GM23338 (cell line): ENCODE data around the gene F2. TPM values are rescaled to one million over a fixed set of nuclear protein-coding genes. Genes with fewer than 3 reads are reported as not detected.
A peak's percentile ranks its signal among the peaks of the same experiment; 100 is the strongest.

ENCODE experiments used
- ATAC-seq: fragments of 200-7000 bp; cut with Tn5 transposase; 3 replicates; pipeline ENCODE4 v1.9.1; 2020
- DNase-seq: peaks from one replicate; pipeline ENCODE4 v3.0.0-alpha.2; 2015; ENCODE audit warnings: low spot score
- H2AFZ ChIP-seq: fragments of 200-600 bp; sonication (generic); 2 replicates; pipeline ENCODE4 v1.8.0; 2016; ENCODE audit warnings: antibody characterized with exemption, mild to moderate bottlenecking, moderate library complexity
- H3F3A ChIP-seq: fragments of 200-600 bp; sonication (generic); replicated peaks from 2 replicates; pipeline ENCODE4 v1.8.0; 2017; ENCODE audit warnings: antibody characterized with exemption, mixed run types, low read depth
- H3K27ac ChIP-seq: fragments of 200-600 bp; sonication (generic); 2 replicates; pipeline ENCODE4 v1.6.1; 2016; ENCODE audit warnings: low read depth
- H3K27me3 ChIP-seq: fragments of 200-600 bp; sonication (generic); 2 replicates; pipeline ENCODE4 v1.8.0; 2016; ENCODE audit warnings: mild to moderate bottlenecking, mixed run types, moderate library complexity; ENCODE audit not compliant: insufficient read depth
- H3K36me3 ChIP-seq: fragments of 200-600 bp; sonication (generic); 2 replicates; pipeline ENCODE4 v1.8.0; 2016; ENCODE audit warnings: mild to moderate bottlenecking; ENCODE audit not compliant: insufficient read depth
- H3K4me1 ChIP-seq: fragments of 200-600 bp; sonication (generic); 2 replicates; pipeline ENCODE4 v1.8.0; 2016; ENCODE audit warnings: mild to moderate bottlenecking, moderate library complexity; ENCODE audit not compliant: insufficient read depth
- H3K4me2 ChIP-seq: fragments of 200-600 bp; sonication (generic); 2 replicates; pipeline ENCODE4 v1.7.1; 2017; ENCODE audit warnings: mixed run types
- H3K4me3 ChIP-seq: fragments of 200-600 bp; sonication (generic); 2 replicates; pipeline ENCODE4 v1.6.1; 2016; ENCODE audit warnings: mixed run types
- H3K79me2 ChIP-seq: fragments of 200-600 bp; sonication (generic); replicated peaks from 2 replicates; pipeline ENCODE4 v1.8.0; 2017; ENCODE audit warnings: mild to moderate bottlenecking; ENCODE audit not compliant: insufficient read depth
- H3K9me2 ChIP-seq: fragments of 200-600 bp; sonication (generic); 2 replicates; pipeline ENCODE4 v1.8.0; 2017; ENCODE audit not compliant: insufficient read depth
- H4K20me1 ChIP-seq: fragments of 200-600 bp; sonication (generic); replicated peaks from 2 replicates; pipeline ENCODE4 v1.8.0; 2017; ENCODE audit warnings: mild to moderate bottlenecking; ENCODE audit not compliant: insufficient read depth
- H3K27ac Mint-ChIP-seq: 2 replicates; pipeline ENCODE4 v1.8.0; 2020; ENCODE audit warnings: inconsistent platforms, mild to moderate bottlenecking, moderate library complexity, mixed read lengths
- H3K27me3 Mint-ChIP-seq: 3 replicates; pipeline ENCODE4 v1.8.0; 2022; ENCODE audit warnings: low read depth, mild to moderate bottlenecking, moderate library complexity, mixed read lengths, inconsistent platforms; ENCODE audit not compliant: insufficient read depth, poor library complexity
- H3K36me3 Mint-ChIP-seq: 3 replicates; pipeline ENCODE4 v1.8.0; 2021; ENCODE audit warnings: low read depth, mild to moderate bottlenecking, inconsistent platforms, moderate library complexity, mixed read lengths
- H3K4me1 Mint-ChIP-seq: 3 replicates; pipeline ENCODE4 v1.8.0; 2020; ENCODE audit warnings: mild to moderate bottlenecking, inconsistent platforms, mixed read lengths
- H3K4me3 Mint-ChIP-seq: 3 replicates; pipeline ENCODE4 v1.8.0; 2021; ENCODE audit warnings: moderate library complexity, mild to moderate bottlenecking, inconsistent platforms, mixed read lengths
- H3K9me3 Mint-ChIP-seq: 3 replicates; pipeline ENCODE4 v1.8.0; 2020; ENCODE audit warnings: moderate library complexity, mild to moderate bottlenecking, inconsistent platforms, mixed read lengths
- CTCF ChIP-seq, 2 experiments: fragments of 200-600 bp in 1 of 2; sonication (generic) in 1 of 2; conservative IDR thresholded peaks; 2 replicates each; pipeline versions ENCODE4 v1.5.1 to v1.6.1; 2016 to 2017; ENCODE audit warnings: antibody characterized with exemption in 2 of 2, low read depth in 2 of 2, mild to moderate bottlenecking in 2 of 2, moderate library complexity in 1 of 2
- ETS1 ChIP-seq: IDR thresholded peaks from 2 replicates; pipeline ENCODE4 v1.6.1; 2016; ENCODE audit warnings: antibody characterized with exemption
- EZH2 ChIP-seq: fragments of 200-600 bp; sonication (generic); IDR thresholded peaks from one replicate; pipeline ENCODE4 v1.8.0; 2017; ENCODE audit warnings: antibody characterized with exemption, mild to moderate bottlenecking, low read depth; ENCODE audit not compliant: unreplicated experiment
- EZH2phosphoT487 ChIP-seq: fragments of 200-600 bp; sonication (generic); IDR thresholded peaks from one replicate; pipeline ENCODE4 v1.8.1; 2018; ENCODE audit warnings: antibody characterized with exemption; ENCODE audit not compliant: unreplicated experiment
- JUNB ChIP-seq: IDR thresholded peaks from one replicate; pipeline ENCODE4 v1.6.1; 2016; ENCODE audit warnings: antibody characterized with exemption; ENCODE audit not compliant: unreplicated experiment
- NANOG ChIP-seq: IDR thresholded peaks from 2 replicates; pipeline ENCODE4 v1.6.1; 2016; ENCODE audit warnings: antibody characterized with exemption, borderline replicate concordance
- REST ChIP-seq: IDR thresholded peaks from one replicate; pipeline ENCODE4 v1.6.1; 2018; ENCODE audit warnings: antibody characterized with exemption; ENCODE audit not compliant: unreplicated experiment
- ZNF114 ChIP-seq: fragments of 250-450 bp; sonication (Bioruptor Pico); IDR thresholded peaks from 2 replicates; pipeline ENCODE4 v1.5.0; 2020; ENCODE audit warnings: mild to moderate bottlenecking, moderate library complexity
- ZNF462 ChIP-seq: fragments of 250-450 bp; sonication (Bioruptor Pico); IDR thresholded peaks from 2 replicates; pipeline ENCODE4 v1.5.0; 2020; ENCODE audit warnings: mild to moderate bottlenecking, moderate library complexity
- polyA plus RNA-seq: library from polyadenylated mRNA; unstranded; fragments of >200 nt; fragmentation: Nextera tagmentation; extraction: Ambion mirVana; gene quantifications from 2 replicates; pipeline ENCODE4 v1.2.1, GENCODE V29; 2016
- total RNA-seq: library from RNA; depleted of rRNA; stranded (reverse); fragments of >200 nt; shearing (Covaris generic); gene quantifications from 2 replicates; pipeline ENCODE4 v1.2.3, GENCODE V29; 2014

Gene F2
- total and polyA plus RNA-seq, 2 experiments from 2014 or later: 0.21 TPM; not detected in 1

- Histone ChIP-seq H3K27me3 (no peaks in the 10 kb centered on the region), H3K27ac (no peak overlapping the region), H3K4me1 (no peaks in the 10 kb centered on the region), H2AFZ (peak overlapping the region; percentile 88), H3K36me3 (no peaks in the 10 kb centered on the region), H4K20me1 (no peaks in the 10 kb centered on the region), H3K4me3 (no peak overlapping the region), H3F3A (no peaks in the 10 kb centered on the region), H3K9me2 (no peaks in the 10 kb centered on the region), H3K4me2 (no peak overlapping the region), H3K79me2 (no peaks in the 10 kb centered on the region)
- no peaks in the 10 kb centered on the region; the same call in 2 of the 3 replicates for H3K9me3 Mint-ChIP-seq
- TF ChIP-seq CTCF (conservative IDR thresholded peaks at IDR 0.05; ENCODE audit: low read depth in 2 of 2) (no peak), ETS1 (no peak), REST (no peak), ZNF462 (CRISPR knock-in tag) (no peak), ZNF114 (CRISPR knock-in tag) (no peak), NANOG (no peak), JUNB (no peak), EZH2phosphoT487 (no peak), EZH2 (no peak)
- peaks cover 12% of the 10 kb centered on the region for H3K27me3 Mint-ChIP-seq
- H3K4me3 Mint-ChIP-seq: no peak overlapping the region
- peaks cover 10% of the 10 kb centered on the region for H3K4me1 Mint-ChIP-seq
- H3K27ac Mint-ChIP-seq: peak overlapping the region; percentile 23; the same call in 1 of the 2 replicates
- ATAC-seq: peak; percentile 43
- no peak for DNase-seq
- no peaks in the 10 kb centered on the region for H3K36me3 Mint-ChIP-seq
Observed at GRCh38 chr11:46724088-46724487, 5.1 kb downstream of the F2 start.
